Neutrophil (primary cell): ENCODE data around the gene NFILZ.

Source experiments
- H3K27ac ChIP-seq: fragments of 200-600 bp; sonication (generic); 2 replicates; pipeline ENCODE4 v1.5.1; 2016; ENCODE audit warnings: mild to moderate bottlenecking, moderate library complexity
- H3K27me3 ChIP-seq: fragments of 200-600 bp; sonication (generic); 2 replicates; pipeline ENCODE4 v1.6.0; 2016; ENCODE audit warnings: mild to moderate bottlenecking
- H3K36me3 ChIP-seq: fragments of 200-600 bp; sonication (generic); 2 replicates; pipeline ENCODE4 v1.5.1; 2017
- H3K4me1 ChIP-seq, 2 experiments: fragments of 200-600 bp in 1 of 2; sonication (generic) in 1 of 2; 1 replicate in 1 of 2; 2 replicates in 1 of 2; pipeline versions ENCODE4 v1.5.1 to v1.6.1; 2013 to 2016; ENCODE audit warnings: low read depth in 1 of 2, low read length in 1 of 2, mild to moderate bottlenecking in 1 of 2, moderate library complexity in 1 of 2; ENCODE audit not compliant: control insufficient read depth in 1 of 2, insufficient read depth in 1 of 2
- H3K4me3 ChIP-seq, 2 experiments: fragments of 200-600 bp in 1 of 2; sonication (generic) in 1 of 2; 1 replicate in 1 of 2; 2 replicates in 1 of 2; pipeline ENCODE4 v1.5.1; 2013 to 2016; ENCODE audit warnings: low read depth in 1 of 2, low read length in 1 of 2, mild to moderate bottlenecking in 1 of 2, moderate library complexity in 1 of 2
- H3K9me3 ChIP-seq: fragments of 200-600 bp; sonication (generic); 2 replicates; pipeline ENCODE4 v1.5.1; 2016
- CTCF ChIP-seq: fragments of 200-600 bp; sonication (generic); IDR thresholded peaks from 2 replicates; pipeline ENCODE4 v1.5.1; 2016; ENCODE audit warnings: antibody characterized with exemption

The NFILZ gene

GRCh38 chr19:8609279-8610040 is 21.0 kb upstream of the NFILZ start:
- H3K27me3 ChIP-seq, result peaks cover 85% of the 10 kb centered on the region
- H3K4me3 ChIP-seq, result no peak overlapping the region
- no peaks in the 10 kb centered on the region for H3K9me3 ChIP-seq
- no peaks in the 10 kb centered on the region for H3K36me3 ChIP-seq
- H3K4me1 ChIP-seq, result peaks cover 9 to 12% of the 10 kb centered on the region in 2 experiments
- TF ChIP-seq CTCF, result no peak
- H3K27ac ChIP-seq, result no peak overlapping the region

- no peak within 1 kb of the TSS for H3K4me3 ChIP-seq
- TF ChIP-seq CTCF, result no peak
These were observed 20.1 kb upstream of the NFILZ start, which contains the start of gene ADAMTS10 for GRCh38 chr19:8610041-8610935. ADAMTS10 (minus strand) TSS chr19:8610715; CDS start chr19:8605710, 5,005 bp downstream.

GRCh38 chr19:8610936-8611300 is 19.5 kb upstream of the NFILZ start:
- no peaks in the 10 kb centered on the region for H3K36me3 ChIP-seq
- peaks cover 87% of the 10 kb centered on the region for H3K27me3 ChIP-seq
- no peaks in the 10 kb centered on the region for H3K9me3 ChIP-seq
- peaks cover 11 to 15% of the 10 kb centered on the region in 2 experiments for H3K4me1 ChIP-seq
- H3K27ac ChIP-seq, result no peak overlapping the region
- H3K4me3 ChIP-seq, result no peak overlapping the region
- TF ChIP-seq CTCF, result no peak

More at GRCh38 chr19:8610041-8610935, 20.1 kb upstream of the NFILZ start, which contains the start of gene ADAMTS10:
- Histone ChIP-seq H3K27ac (no peak within 1 kb of the TSS), H3K36me3 (no peaks in the 10 kb centered on the region), H3K9me3 (no peaks in the 10 kb centered on the region), H3K27me3 (peaks cover 91% of the 10 kb centered on the region), H3K4me1 (peaks cover 9 to 12% of the 10 kb centered on the region in 2 experiments)

GRCh38 chr19:8611391-8611876 is 19.0 kb upstream of the NFILZ start:
- TF ChIP-seq CTCF, result no peak
- Histone ChIP-seq H3K36me3 (no peaks in the 10 kb centered on the region), H3K4me3 (no peak overlapping the region), H3K9me3 (no peaks in the 10 kb centered on the region), H3K27ac (no peak overlapping the region), H3K27me3 (peaks cover 84% of the 10 kb centered on the region), H3K4me1 (peaks cover 16 to 20% of the 10 kb centered on the region in 2 experiments)

- H3K27ac ChIP-seq, result no peak overlapping the region
- peaks cover 82% of the 10 kb centered on the region for H3K27me3 ChIP-seq
- TF ChIP-seq CTCF, result no peak
- H3K4me1 ChIP-seq, result peaks cover 17 to 20% of the 10 kb centered on the region in 2 experiments
- no peaks in the 10 kb centered on the region for H3K9me3 ChIP-seq
- no peaks in the 10 kb centered on the region for H3K36me3 ChIP-seq
- no peak overlapping the region for H3K4me3 ChIP-seq
These were observed 18.3 kb upstream of the NFILZ start for GRCh38 chr19:8611877-8612806.
